Large intestine (tissue), 3 donors: ENCODE measurements around the gene GPRC5A. TPM values are rescaled to one million over a fixed set of nuclear protein-coding genes. Genes with fewer than 3 reads are reported as not detected.

Source experiments
- DNase-seq, 2 donors: peaks; one replicate each; pipeline versions ENCODE4 v3.0.0 to v3.0.0-alpha.2; 2013
- H3K27ac ChIP-seq: one replicate; pipeline ENCODE4 v1.5.1; 2013; ENCODE audit warnings: low read length
- H3K27me3 ChIP-seq: 2 replicates; pipeline ENCODE4 v1.6.1; 2013; ENCODE audit warnings: low read length; ENCODE audit not compliant: control insufficient read depth, insufficient read depth
- H3K36me3 ChIP-seq: 2 replicates; pipeline ENCODE4 v1.6.1; 2013; ENCODE audit warnings: low read length; ENCODE audit not compliant: control insufficient read depth, insufficient read depth
- H3K4me1 ChIP-seq: one replicate; pipeline ENCODE4 v1.6.1; 2013; ENCODE audit warnings: low read length; ENCODE audit not compliant: control insufficient read depth, insufficient read depth
- H3K4me3 ChIP-seq: one replicate; pipeline ENCODE4 v1.5.1; 2013; ENCODE audit warnings: low read length
- H3K9me3 ChIP-seq: one replicate; pipeline ENCODE4 v1.6.1; 2013; ENCODE audit warnings: mild to moderate bottlenecking, low read depth, low read length, moderate library complexity; ENCODE audit not compliant: control insufficient read depth
- WGBS: methylation state at CpG from one replicate; pipeline ENCODE4 v1.1.5; 2013; ENCODE audit warnings: low lambda C conversion rate; ENCODE audit not compliant: insufficient coverage; 5-methylcytosine and 5-hydroxymethylcytosine counted together
- polyA plus RNA-seq: library from polyadenylated mRNA; unstranded; fragments of 120-200 nt; gene quantifications from one replicate; pipeline ENCODE4 v1.2.1, GENCODE V29; 2013

Gene GPRC5A
- polyA plus RNA-seq, 1 donor: 19.4 TPM

- no CpG with 5 or more reads among the region's 14 CpGs for WGBS
Measured at GRCh38 chr12:12885096-12885792, 6.1 kb upstream of the GPRC5A start.

GRCh38 chr12:12887471-12887870 is 3.9 kb upstream of the GPRC5A start:
- Histone ChIP-seq H3K27ac (no peak overlapping the region), H3K4me3 (no peak overlapping the region), H3K27me3 (no peaks in the 10 kb centered on the region), H3K4me1 (peaks cover 23% of the 10 kb centered on the region), H3K36me3 (no peaks in the 10 kb centered on the region), H3K9me3 (peaks cover 2% of the 10 kb centered on the region)
- no peak for DNase-seq
- 100% methylated on average over 1 of the region's 7 CpGs for WGBS

More at GRCh38 chr12:12885096-12885792, 6.1 kb upstream of the GPRC5A start:
- peaks cover 19% of the 10 kb centered on the region for H3K4me1 ChIP-seq
- DNase-seq: peak; percentile 62 to 64
- no peaks in the 10 kb centered on the region for H3K27me3 ChIP-seq
- H3K36me3 ChIP-seq: no peaks in the 10 kb centered on the region
- H3K27ac ChIP-seq: no peak overlapping the region
- no peaks in the 10 kb centered on the region for H3K9me3 ChIP-seq
- H3K4me3 ChIP-seq: no peak overlapping the region

GRCh38 chr12:12889701-12890100 is 1.7 kb upstream of the GPRC5A start:
- Histone ChIP-seq H3K4me3 (no peak overlapping the region), H3K36me3 (no peaks in the 10 kb centered on the region), H3K27me3 (no peaks in the 10 kb centered on the region), H3K9me3 (peaks cover 2% of the 10 kb centered on the region), H3K4me1 (peaks cover 24% of the 10 kb centered on the region), H3K27ac (peak overlapping the region; percentile 98)
- no peak for DNase-seq
- WGBS: no CpG with 5 or more reads among the region's 5 CpGs

- Histone ChIP-seq H3K4me1 (peaks cover 18% of the 10 kb centered on the region), H3K4me3 (peak overlapping the region; percentile 63), H3K9me3 (peaks cover 2% of the 10 kb centered on the region), H3K27ac (peak overlapping the region; percentile 98), H3K27me3 (no peaks in the 10 kb centered on the region), H3K36me3 (no peaks in the 10 kb centered on the region)
- no CpG with 5 or more reads among the region's 16 CpGs for WGBS
- DNase-seq: no peak
Measured at GRCh38 chr12:12890543-12891079, 751 bp upstream of the GPRC5A start.

- H3K9me3 ChIP-seq: peaks cover 2% of the 10 kb centered on the region
- peak overlapping the region; percentile 63 for H3K4me3 ChIP-seq
- H3K27me3 ChIP-seq: no peaks in the 10 kb centered on the region
- H3K36me3 ChIP-seq: no peaks in the 10 kb centered on the region
- peak overlapping the region; percentile 98 for H3K27ac ChIP-seq
- H3K4me1 ChIP-seq: peaks cover 18% of the 10 kb centered on the region
- 0% methylated on average over 1 of the region's 7 CpGs for WGBS
- peak in 1 of 2 donors; percentile 59 for DNase-seq
Measured at GRCh38 chr12:12891881-12892355, 556 bp downstream of the GPRC5A start.

- peak overlapping the region; percentile 63 for H3K4me3 ChIP-seq
- H3K9me3 ChIP-seq: peaks cover 2% of the 10 kb centered on the region
- peaks cover 18% of the 10 kb centered on the region for H3K4me1 ChIP-seq
- DNase-seq: peak in 1 of 2 donors; percentile 72
- H3K27ac ChIP-seq: peak overlapping the region; percentile 98
- WGBS: no CpG with 5 or more reads among the region's 10 CpGs
- no peaks in the 10 kb centered on the region for H3K36me3 ChIP-seq
- no peaks in the 10 kb centered on the region for H3K27me3 ChIP-seq
Measured at GRCh38 chr12:12892681-12893141, 1.3 kb downstream of the GPRC5A start.

GRCh38 chr12:12893438-12893837 is 2.1 kb downstream of the GPRC5A start:
- Histone ChIP-seq H3K36me3 (no peaks in the 10 kb centered on the region), H3K4me3 (no peak overlapping the region), H3K4me1 (peaks cover 18% of the 10 kb centered on the region), H3K27ac (peak overlapping the region; percentile 98), H3K27me3 (no peaks in the 10 kb centered on the region), H3K9me3 (peaks cover 2% of the 10 kb centered on the region)
- 96% methylated on average over 4 of the region's 5 CpGs for WGBS
- DNase-seq: no peak

GRCh38 chr12:12896260-12896659 is 4.9 kb downstream of the GPRC5A start:
- Histone ChIP-seq H3K27me3 (no peaks in the 10 kb centered on the region), H3K27ac (no peak overlapping the region), H3K4me1 (peaks cover 28% of the 10 kb centered on the region), H3K9me3 (no peaks in the 10 kb centered on the region), H3K36me3 (no peaks in the 10 kb centered on the region), H3K4me3 (no peak overlapping the region)
- 100% methylated on average over 1 of the region's 2 CpGs for WGBS
- DNase-seq: no peak

GRCh38 chr12:12897302-12897701 is 5.9 kb downstream of the GPRC5A start:
- no peaks in the 10 kb centered on the region for H3K36me3 ChIP-seq
- H3K4me3 ChIP-seq: no peak overlapping the region
- DNase-seq: no peak
- WGBS: 100% methylated on average over 3 of the region's 6 CpGs
- no peak overlapping the region for H3K27ac ChIP-seq
- H3K27me3 ChIP-seq: no peaks in the 10 kb centered on the region
- peaks cover 32% of the 10 kb centered on the region for H3K4me1 ChIP-seq
- no peaks in the 10 kb centered on the region for H3K9me3 ChIP-seq

- Histone ChIP-seq H3K27me3 (no peaks in the 10 kb centered on the region), H3K9me3 (no peaks in the 10 kb centered on the region), H3K36me3 (no peaks in the 10 kb centered on the region), H3K4me1 (peaks cover 29% of the 10 kb centered on the region), H3K27ac (peak overlapping the region; percentile 71), H3K4me3 (no peak overlapping the region)
- peak; percentile 62 to 79 for DNase-seq
- WGBS: 100% methylated on average over 1 of the region's 9 CpGs
Measured at GRCh38 chr12:12898136-12898717, 6.9 kb downstream of the GPRC5A start.
